Measurements from ENCODE around the gene MPV17.

MPV17 gene

GRCh38 chr2:27261926-27262298, 61.0 kb downstream of the MPV17 start:
- H3K36me3 ChIP-seq (ENCODE audit: insufficient read depth, low read length), result no peaks in the 10 kb centered on the region
- H3K9ac ChIP-seq (ENCODE audit: low read depth, low read length), result peak overlapping the region; percentile 61
- H3K4me1 ChIP-seq (ENCODE audit: insufficient read depth, low read length), result peaks cover 4% of the 10 kb centered on the region
- no peaks in the 10 kb centered on the region for H3K9me3 ChIP-seq (ENCODE audit: control insufficient read depth, insufficient read depth, low read length)

DNA sequence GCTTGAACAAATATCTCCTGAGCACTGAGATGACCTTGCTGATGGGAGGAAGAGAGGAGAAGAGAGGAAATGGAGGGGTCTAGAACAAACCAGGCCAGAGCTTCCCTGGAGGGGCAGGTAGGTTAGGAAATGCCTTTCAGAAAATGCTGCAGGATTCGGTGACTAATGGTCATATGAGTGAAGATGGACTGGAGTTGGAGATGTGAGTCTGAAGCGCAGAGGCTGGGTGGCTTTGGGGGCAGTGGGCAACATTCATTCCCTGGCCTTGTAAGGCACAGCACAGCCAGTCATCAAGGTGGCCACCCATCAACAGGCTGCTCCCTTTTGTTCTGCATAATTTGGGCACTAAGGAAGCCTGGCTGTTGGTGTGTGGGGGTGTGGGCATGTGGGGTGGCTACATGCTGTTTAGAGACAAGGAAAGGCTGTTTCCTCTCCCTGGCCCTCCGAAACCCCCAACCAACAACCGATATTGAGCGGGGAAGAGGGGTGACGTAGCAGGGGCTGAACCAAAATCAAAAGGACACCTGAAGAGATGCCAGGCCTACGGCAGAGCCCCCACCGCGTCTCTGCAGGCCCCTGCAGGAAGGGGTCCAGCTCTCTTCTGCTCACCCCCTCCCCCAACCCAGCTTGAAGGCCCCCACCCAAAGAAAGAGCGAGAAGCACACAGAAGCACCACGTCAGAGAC, 61.5 kb downstream of the MPV17 start:
- H3K36me3 ChIP-seq (ENCODE audit: insufficient read depth, low read length), result no peaks in the 10 kb centered on the region
- H3K9ac ChIP-seq (ENCODE audit: low read depth, low read length), result peak overlapping the region; percentile 61
- no peaks in the 10 kb centered on the region for H3K9me3 ChIP-seq (ENCODE audit: control insufficient read depth, insufficient read depth, low read length)
- peaks cover 4% of the 10 kb centered on the region for H3K4me1 ChIP-seq (ENCODE audit: insufficient read depth, low read length)

All from ES-I3 (cell line).